Effector memory CD4-positive, alpha-beta T cell (primary cell): ENCODE results near the gene VEGFA.

Experiments used
- DNase-seq, 3 donors: peaks; one replicate each; pipeline ENCODE4 v3.0.0-alpha.2; 2020
- H3K27ac ChIP-seq: 2 replicates; pipeline ENCODE4 v1.7.0; 2013; ENCODE audit warnings: mild to moderate bottlenecking, low read length, moderate library complexity; ENCODE audit not compliant: insufficient read depth, poor library complexity, severe bottlenecking
- H3K27me3 ChIP-seq: replicated peaks from 2 replicates; pipeline ENCODE4 v1.7.0; 2013; ENCODE audit warnings: mild to moderate bottlenecking, low read length; ENCODE audit not compliant: insufficient read depth, control insufficient read depth, poor library complexity, severe bottlenecking
- H3K36me3 ChIP-seq: 2 replicates; pipeline ENCODE4 v1.7.0; 2013; ENCODE audit warnings: mild to moderate bottlenecking, low read length, moderate library complexity; ENCODE audit not compliant: control insufficient read depth, insufficient read depth
- H3K4me1 ChIP-seq: 2 replicates; pipeline ENCODE4 v1.7.0; 2013; ENCODE audit warnings: low read length, mild to moderate bottlenecking; ENCODE audit not compliant: control insufficient read depth, insufficient read depth, poor library complexity, severe bottlenecking
- H3K4me3 ChIP-seq: 2 replicates; pipeline ENCODE4 v1.7.0; 2013; ENCODE audit warnings: low read length, low read depth, mild to moderate bottlenecking; ENCODE audit not compliant: insufficient read depth, poor library complexity, severe bottlenecking
- H3K9me3 ChIP-seq: 2 replicates; pipeline ENCODE4 v1.7.0; 2013; ENCODE audit warnings: mild to moderate bottlenecking, low read length, moderate library complexity; ENCODE audit not compliant: control insufficient read depth

The VEGFA gene

DNA sequence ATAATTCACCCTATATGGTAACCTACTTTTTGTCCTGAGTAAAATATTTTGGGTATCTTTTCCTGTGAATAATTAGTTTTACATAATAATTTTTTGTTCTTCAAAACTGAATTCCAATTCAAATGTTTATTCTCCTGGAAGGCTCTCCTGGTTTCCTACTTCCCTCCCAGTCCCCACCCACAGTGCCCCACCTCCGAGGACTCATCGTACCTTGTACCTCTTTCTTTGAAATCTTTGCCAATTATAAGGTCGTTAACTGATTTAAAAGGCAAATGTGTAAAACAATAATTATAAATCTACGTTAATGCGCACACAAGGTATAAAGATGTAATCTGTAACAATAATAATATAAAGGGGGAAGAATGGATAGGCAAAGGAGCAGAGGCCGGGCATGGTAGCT lies 40.5 kb upstream of the VEGFA start:
- DNase-seq: no peak
- Histone ChIP-seq H3K4me3 (no peak overlapping the region), H3K9me3 (peaks cover 5% of the 10 kb centered on the region), H3K27ac (no peak overlapping the region), H3K36me3 (no peaks in the 10 kb centered on the region), H3K27me3 (no peaks in the 10 kb centered on the region), H3K4me1 (peaks cover 23% of the 10 kb centered on the region)

DNA sequence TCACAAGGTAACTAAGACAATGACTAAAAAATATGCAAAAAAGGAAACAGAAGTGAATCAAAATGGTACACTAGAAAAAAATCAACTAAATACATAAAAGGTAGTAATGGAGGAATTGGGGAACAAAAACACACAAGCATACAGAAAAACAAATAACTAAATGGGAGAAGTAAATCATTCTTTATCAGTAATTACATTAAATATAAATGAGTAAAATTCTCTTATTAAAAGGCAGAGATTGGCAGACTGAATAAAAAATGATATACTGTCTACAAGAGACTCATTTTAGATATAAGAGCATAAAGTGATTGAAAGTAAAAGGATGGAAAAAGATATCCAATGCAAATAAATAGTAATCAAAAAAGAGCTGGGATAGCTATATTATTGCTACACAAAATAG lies 39.4 kb upstream of the VEGFA start:
- Histone ChIP-seq H3K27ac (no peak overlapping the region), H3K9me3 (peaks cover 5% of the 10 kb centered on the region), H3K27me3 (no peaks in the 10 kb centered on the region), H3K36me3 (no peaks in the 10 kb centered on the region), H3K4me1 (peaks cover 16% of the 10 kb centered on the region), H3K4me3 (no peak overlapping the region)
- no peak for DNase-seq

GRCh38 chr6:43733471-43734293 lies 36.3 kb upstream of the VEGFA start:
- peaks cover 16% of the 10 kb centered on the region for H3K4me1 ChIP-seq
- H3K27ac ChIP-seq: no peak overlapping the region
- H3K9me3 ChIP-seq: peaks cover 5% of the 10 kb centered on the region
- H3K4me3 ChIP-seq: no peak overlapping the region
- no peaks in the 10 kb centered on the region for H3K36me3 ChIP-seq
- no peaks in the 10 kb centered on the region for H3K27me3 ChIP-seq
- DNase-seq: peak in 2 of 3 donors; percentile 38 to 60

DNA sequence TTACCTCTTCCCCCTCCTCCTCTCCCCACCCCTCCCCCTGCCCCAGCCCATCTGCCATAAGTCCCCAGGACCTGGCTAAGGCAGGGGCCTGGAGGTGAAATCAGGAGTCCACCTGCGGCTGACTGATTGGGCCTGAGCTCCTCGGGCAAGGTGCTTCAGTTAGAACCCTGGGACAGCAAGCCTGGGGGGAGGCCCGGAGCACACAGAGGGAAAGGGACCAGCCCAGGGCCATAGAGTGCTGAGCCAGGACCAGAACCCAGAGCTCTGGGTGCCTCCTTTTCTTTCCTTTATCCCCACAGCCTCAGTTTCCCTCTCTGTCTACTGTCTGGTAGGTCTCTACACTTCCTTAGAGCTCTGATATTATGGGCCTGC lies 35.7 kb upstream of the VEGFA start:
- Histone ChIP-seq H3K36me3 (no peaks in the 10 kb centered on the region), H3K27ac (no peak overlapping the region), H3K9me3 (peaks cover 5% of the 10 kb centered on the region), H3K27me3 (no peaks in the 10 kb centered on the region), H3K4me1 (peaks cover 16% of the 10 kb centered on the region), H3K4me3 (no peak overlapping the region)
- no peak for DNase-seq

DNA sequence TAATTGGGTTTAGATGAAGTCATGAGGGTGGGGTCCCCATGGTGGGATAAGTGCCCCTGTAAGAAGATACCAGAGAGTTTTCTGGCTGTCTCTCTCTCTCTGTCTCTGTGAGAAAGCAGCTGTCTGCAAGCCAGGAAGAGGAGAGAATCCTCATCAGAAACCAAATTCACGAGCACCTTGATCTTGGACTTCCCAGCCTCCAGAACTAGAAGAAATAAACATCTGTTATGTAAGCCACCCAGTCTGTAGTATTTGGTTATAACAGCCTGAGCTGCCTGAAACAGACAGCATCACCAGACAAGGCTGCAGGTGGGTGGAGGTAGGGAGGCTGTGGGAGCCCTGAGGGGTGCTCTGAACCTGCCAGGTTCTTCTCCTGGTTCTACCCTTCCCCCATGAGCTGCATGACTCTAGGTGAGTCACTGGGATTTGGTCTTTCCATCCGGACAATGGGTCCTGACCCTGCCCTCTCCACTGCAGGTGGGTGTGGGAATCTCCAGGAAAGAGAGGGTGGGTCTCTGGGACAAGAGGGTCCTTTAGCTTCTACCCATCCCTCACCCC lies 34.3 kb upstream of the VEGFA start:
- Histone ChIP-seq H3K9me3 (peaks cover 2% of the 10 kb centered on the region), H3K36me3 (no peaks in the 10 kb centered on the region), H3K27ac (no peak overlapping the region), H3K4me3 (no peak overlapping the region), H3K27me3 (no peaks in the 10 kb centered on the region), H3K4me1 (peaks cover 16% of the 10 kb centered on the region)
- DNase-seq: no peak

GRCh38 chr6:43736211-43736786 lies 33.7 kb upstream of the VEGFA start:
- no peak overlapping the region for H3K27ac ChIP-seq

DNA sequence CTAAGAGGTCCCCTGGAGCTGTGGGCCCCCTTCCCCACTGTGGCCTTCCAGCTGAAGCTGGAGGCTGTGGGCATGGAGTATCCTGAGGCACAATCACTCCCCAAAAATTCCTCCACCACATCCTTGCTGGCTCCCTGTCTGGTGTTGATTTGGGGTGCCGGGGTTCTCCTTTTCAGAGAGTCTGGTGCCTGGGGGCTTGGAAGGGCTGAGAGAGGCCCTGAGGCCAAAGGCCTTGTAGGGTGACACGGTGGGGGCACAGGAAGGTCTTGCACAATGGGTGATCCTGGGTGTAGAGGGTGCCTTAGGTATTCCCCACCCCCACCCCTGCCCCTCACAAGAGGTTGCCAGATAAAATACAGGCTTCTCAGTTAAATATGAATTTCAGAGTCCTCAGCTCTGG lies 33.2 kb upstream of the VEGFA start:
- peaks cover 16% of the 10 kb centered on the region for H3K4me1 ChIP-seq
- no peak overlapping the region for H3K27ac ChIP-seq
- no peak for DNase-seq
- H3K4me3 ChIP-seq: no peak overlapping the region
- H3K36me3 ChIP-seq: no peaks in the 10 kb centered on the region
- H3K9me3 ChIP-seq: no peaks in the 10 kb centered on the region
- no peaks in the 10 kb centered on the region for H3K27me3 ChIP-seq

More at GRCh38 chr6:43736211-43736786, 33.7 kb upstream of the VEGFA start:
- no peaks in the 10 kb centered on the region for H3K27me3 ChIP-seq
- no peak overlapping the region for H3K4me3 ChIP-seq
- no peak for DNase-seq
- no peaks in the 10 kb centered on the region for H3K36me3 ChIP-seq
- H3K9me3 ChIP-seq: no peaks in the 10 kb centered on the region
- H3K4me1 ChIP-seq: peaks cover 16% of the 10 kb centered on the region

- Histone ChIP-seq H3K27ac (no peak overlapping the region), H3K9me3 (no peaks in the 10 kb centered on the region), H3K36me3 (no peaks in the 10 kb centered on the region), H3K27me3 (no peaks in the 10 kb centered on the region), H3K4me3 (no peak overlapping the region), H3K4me1 (peaks cover 16% of the 10 kb centered on the region)
- DNase-seq: no peak
Measured at GRCh38 chr6:43737272-43738081, 32.5 kb upstream of the VEGFA start.

GRCh38 chr6:43738267-43738676 lies 31.7 kb upstream of the VEGFA start:
- DNase-seq: no peak
- Histone ChIP-seq H3K9me3 (no peaks in the 10 kb centered on the region), H3K27me3 (no peaks in the 10 kb centered on the region), H3K4me1 (peaks cover 15% of the 10 kb centered on the region), H3K27ac (no peak overlapping the region), H3K4me3 (no peak overlapping the region), H3K36me3 (no peaks in the 10 kb centered on the region)
